HG03135 (cell line): ENCODE measurements around the gene TFCP2.

Source experiments
- ATAC-seq: cut with Tn5 transposase; IDR thresholded peaks from one replicate; pipeline ENCODE4 v1.9.1; 2021; ENCODE audit warnings: mild to moderate bottlenecking, moderate library complexity; ENCODE audit not compliant: unreplicated experiment

Gene TFCP2

DNA sequence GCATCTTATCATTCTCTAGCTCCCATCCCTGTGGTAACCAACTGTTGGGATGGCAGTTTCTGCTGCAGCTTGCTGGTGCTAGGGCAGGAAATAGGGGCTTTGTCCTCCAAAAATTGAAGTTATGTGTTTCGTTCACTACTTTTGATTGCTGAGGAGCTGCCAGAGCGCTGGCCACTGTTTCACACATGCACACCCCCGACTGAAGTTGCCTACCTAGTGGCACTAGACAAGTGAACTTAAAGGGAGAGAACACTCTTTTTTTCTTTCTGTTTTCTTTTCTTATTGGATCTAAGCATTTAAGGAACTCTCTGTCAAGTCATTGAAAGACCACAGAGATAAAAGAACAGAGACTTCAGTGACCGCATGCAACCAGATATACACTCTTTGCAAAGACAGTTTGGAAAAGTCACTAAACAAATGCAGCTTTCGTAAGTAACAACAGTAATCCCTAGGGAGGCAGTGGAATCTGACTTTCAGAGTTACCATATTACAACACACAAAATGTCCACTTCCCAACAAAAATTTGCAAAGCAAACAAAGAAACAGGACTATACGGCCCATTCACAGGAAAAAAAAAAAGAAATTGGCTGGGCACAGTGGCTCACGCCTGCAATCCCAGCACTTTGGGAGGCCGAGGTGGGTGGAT lies 12.0 kb downstream of the TFCP2 start:
- ATAC-seq, result no peak

DNA sequence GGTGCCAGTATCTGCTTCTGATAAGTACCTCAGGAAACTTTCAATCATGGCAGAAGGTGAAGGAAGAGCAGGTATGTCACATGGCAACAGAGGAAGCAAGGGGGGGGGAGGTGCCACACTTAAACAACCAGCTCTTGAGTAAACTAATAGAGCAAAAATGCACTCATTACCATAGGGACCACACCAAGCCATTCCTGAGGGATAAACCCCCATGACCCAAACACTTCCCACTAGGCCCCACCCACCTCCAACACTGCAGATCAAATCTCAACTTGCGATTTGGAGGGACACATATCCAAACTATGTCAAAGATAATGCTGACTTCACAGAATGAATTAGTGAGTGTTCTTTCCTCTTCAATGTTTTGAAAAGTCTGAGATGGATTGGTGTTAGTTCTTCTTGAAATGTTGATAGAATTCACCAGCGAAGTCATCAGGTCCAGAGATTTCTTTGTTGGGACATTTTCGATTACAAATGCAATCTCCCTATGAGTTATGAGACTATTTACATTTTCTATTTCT lies 16.6 kb downstream of the TFCP2 start:
- ATAC-seq, result no peak

- ATAC-seq, result no peak
Observed at GRCh38 chr12:51152953-51153352, 20.0 kb downstream of the TFCP2 start.

GRCh38 chr12:51150777-51151176 lies 22.2 kb downstream of the TFCP2 start:
- ATAC-seq, result no peak

GRCh38 chr12:51147309-51147708 lies 25.6 kb downstream of the TFCP2 start:
- no peak for ATAC-seq

DNA sequence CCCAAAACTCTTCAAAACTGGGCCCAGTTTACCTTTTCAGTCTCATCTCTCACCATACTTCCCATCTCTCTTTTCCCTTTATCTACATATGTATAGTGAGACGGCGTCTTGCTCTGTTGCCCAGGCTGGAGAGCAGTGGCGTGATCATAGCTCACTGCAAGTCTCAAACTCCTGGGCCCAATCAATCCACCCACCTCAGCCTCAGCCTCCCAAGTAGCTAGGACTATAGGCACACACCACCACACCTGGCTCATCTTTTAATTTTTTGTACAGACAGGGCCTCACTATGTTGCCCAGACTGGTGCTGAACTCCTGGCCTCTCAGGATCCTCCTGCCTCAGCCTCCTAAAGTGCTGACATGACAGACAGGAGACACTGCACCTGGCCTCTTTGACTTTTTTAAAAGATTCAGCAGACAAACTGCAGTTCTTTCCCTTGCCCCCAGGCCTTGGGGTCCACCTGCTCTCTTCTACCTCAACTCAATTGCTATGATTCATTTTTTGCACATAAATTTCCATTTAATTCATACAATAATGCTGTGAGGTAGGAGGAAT lies 33.6 kb downstream of the TFCP2 start:
- ATAC-seq, result no peak

GRCh38 chr12:51132693-51133092 lies 40.2 kb downstream of the TFCP2 start:
- ATAC-seq, result no peak

- ATAC-seq, result no peak
Observed at GRCh38 chr12:51131745-51132521, 41.0 kb downstream of the TFCP2 start.

DNA sequence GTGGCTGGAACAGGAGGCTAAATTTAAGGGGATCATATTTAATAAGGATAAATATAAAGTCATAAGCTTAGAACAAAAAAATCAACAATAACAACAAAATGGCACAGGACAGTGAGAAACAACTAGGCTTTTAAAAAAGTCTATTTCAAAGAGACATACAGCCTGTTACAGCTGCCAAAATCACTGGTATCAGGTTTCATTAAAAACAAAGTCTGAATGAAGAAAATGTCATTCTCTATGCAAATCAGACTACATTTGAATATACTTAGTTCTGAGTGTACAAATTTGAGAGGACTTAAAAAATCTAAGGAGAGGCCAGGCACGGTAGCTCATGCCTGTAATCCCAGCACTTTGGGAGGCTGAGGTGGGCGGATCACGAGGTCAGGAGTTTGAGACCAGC lies 44.0 kb downstream of the TFCP2 start:
- ATAC-seq, result no peak

DNA sequence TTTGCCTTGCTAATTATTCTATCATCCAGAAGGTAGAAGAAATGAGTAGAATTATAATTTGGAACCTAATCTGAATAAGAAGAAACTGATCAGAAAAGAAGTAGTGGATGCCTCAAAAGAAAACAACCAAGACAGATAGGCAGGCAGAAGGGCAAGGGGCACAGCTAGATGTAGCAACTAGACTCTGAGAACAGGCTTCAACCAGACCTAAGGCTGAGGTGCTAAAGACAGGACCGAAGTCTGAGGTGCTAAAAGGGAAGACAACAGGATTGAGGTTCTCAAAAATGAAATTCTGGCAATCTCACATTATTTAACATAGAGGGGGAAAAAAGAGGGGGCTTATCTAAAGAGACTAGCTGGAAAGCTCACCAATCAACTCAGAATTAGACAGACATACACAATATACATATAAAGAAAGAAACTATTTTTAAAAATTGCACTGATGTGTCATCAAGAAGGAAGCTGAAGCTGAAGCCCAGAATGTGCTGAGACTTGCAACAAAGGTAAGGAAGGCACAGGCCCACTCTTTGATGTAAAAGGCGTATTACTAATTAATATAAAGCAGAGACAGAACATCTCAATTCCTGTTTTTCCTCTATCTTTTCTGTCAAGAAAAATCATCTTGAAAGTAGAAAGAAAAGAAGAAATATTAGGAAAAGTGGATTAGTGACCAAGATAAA lies 45.7 kb downstream of the TFCP2 start:
- ATAC-seq, result no peak

DNA sequence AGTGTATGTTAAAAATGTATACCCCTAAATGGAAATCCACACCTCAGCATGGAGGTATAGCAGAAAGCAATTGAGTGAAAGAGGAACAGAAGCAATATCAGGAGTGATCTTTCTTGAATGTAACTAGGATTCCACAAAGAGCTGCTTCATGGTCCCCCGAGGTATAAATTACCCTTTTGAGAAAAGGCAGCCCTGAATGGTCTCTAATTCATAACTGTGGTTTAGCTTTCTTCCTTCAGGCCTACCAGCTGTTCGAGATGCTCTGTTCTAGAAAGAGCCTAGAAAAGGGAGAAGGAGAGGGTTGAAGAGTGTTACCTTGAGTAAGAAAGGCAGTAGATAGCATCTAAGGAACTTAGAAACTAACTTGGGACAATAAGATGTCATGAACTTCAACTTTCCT lies 46.6 kb downstream of the TFCP2 start:
- ATAC-seq, result no peak

GRCh38 chr12:51124504-51124903 lies 48.4 kb downstream of the TFCP2 start:
- no peak for ATAC-seq

DNA sequence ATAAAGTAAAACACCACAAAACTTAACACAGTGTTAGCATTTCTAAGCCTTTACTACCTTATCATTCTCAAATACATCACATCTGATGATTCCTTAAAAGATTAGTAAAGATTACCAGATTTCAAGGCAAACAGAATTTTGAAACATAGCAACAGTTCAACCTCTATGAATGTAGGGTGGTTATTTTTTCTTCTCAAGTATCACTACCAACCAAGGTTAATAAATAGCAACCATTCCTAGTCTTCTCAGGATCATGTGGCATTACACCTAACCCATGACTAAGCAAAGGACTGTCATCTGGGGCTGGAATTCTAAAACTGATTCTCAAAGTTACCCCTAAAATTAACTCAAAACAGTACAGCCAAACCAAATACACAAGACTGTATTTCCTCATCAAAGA lies 50.1 kb downstream of the TFCP2 start:
- no peak for ATAC-seq

GRCh38 chr12:51118706-51119105 lies 54.2 kb downstream of the TFCP2 start:
- no peak for ATAC-seq

- no peak for ATAC-seq
Observed at GRCh38 chr12:51115533-51115932, 57.4 kb downstream of the TFCP2 start.

DNA sequence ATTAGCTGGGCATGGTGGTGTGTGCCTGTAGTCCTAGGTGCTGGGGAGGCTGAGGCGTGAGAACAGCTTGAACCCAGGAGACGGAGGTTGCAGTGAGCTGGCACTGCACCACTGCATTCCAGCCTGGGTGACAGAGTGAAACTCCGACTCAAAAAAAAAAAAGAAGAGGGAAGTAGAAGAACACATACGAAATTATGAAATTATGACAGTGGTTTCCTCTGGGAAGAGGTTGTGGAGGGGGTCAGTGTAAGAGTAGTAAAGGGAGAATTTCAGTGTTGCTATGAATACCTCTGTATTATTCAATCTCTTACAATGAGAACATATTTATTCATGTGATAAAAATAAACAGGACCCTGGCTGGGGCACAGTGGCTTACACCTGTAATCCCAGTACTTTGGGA lies 64.8 kb downstream of the TFCP2 start:
- no peak for ATAC-seq

GRCh38 chr12:51103977-51104376 lies 69.0 kb downstream of the TFCP2 start:
- ATAC-seq, result no peak

DNA sequence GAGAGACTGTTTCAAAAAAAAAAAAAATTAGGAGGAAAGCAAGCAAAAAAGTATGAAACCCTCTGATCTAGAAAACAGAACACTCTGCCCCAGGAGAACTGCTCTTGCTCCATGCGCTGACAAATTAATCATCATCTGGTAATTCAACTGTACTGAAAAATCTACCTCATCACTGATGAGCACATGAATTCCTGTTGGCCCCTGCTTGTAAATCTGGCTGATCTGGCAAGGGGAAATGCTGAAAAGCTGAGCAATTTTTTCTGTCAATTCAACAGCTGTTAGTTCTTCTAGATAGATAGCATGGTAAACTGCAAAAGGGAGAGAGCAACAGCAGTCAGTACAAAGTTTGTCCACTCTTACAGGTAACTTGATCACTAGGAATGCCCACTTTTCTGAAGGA lies 74.3 kb downstream of the TFCP2 start:
- no peak for ATAC-seq

GRCh38 chr12:51090705-51091229 lies 82.2 kb downstream of the TFCP2 start:
- ATAC-seq, result no peak

GRCh38 chr12:51087818-51088217 lies 85.1 kb downstream of the TFCP2 start:
- no peak for ATAC-seq

GRCh38 chr12:51086933-51087332 lies 86.0 kb downstream of the TFCP2 start:
- no peak for ATAC-seq
